Hepatocyte (in vitro differentiated cells): ENCODE data around the gene SKIDA1. TPM values are rescaled to one million over a fixed set of nuclear protein-coding genes. Genes with fewer than 3 reads are reported as not detected.
A peak's percentile ranks its signal among the peaks of the same experiment; 100 is the strongest.

ENCODE experiments used
- DNase-seq: peaks from one replicate; pipeline ENCODE4 v3.0.0-alpha.2; 2016; ENCODE audit warnings: low spot score
- H2AFZ ChIP-seq: fragments of 200-600 bp; sonication (generic); 2 replicates; pipeline ENCODE4 v1.6.0; 2016; ENCODE audit warnings: antibody characterized with exemption, mild to moderate bottlenecking
- H3K27ac ChIP-seq: fragments of 200-600 bp; sonication (generic); 2 replicates; pipeline ENCODE4 v1.5.1; 2016; ENCODE audit warnings: mild to moderate bottlenecking
- H3K27me3 ChIP-seq: fragments of 200-600 bp; sonication (generic); 2 replicates; pipeline ENCODE4 v1.6.1; 2016
- H3K36me3 ChIP-seq: fragments of 200-600 bp; sonication (generic); replicated peaks from 2 replicates; pipeline ENCODE4 v1.5.1; 2016; ENCODE audit warnings: low read depth; ENCODE audit not compliant: insufficient read depth
- H3K4me1 ChIP-seq: fragments of 200-600 bp; sonication (generic); 2 replicates; pipeline ENCODE4 v1.5.1; 2016; ENCODE audit warnings: mild to moderate bottlenecking, moderate library complexity; ENCODE audit not compliant: insufficient read depth
- H3K4me2 ChIP-seq: fragments of 200-600 bp; sonication (generic); 2 replicates; pipeline ENCODE4 v1.6.0; 2016
- H3K4me3 ChIP-seq: fragments of 200-600 bp; sonication (generic); 2 replicates; pipeline ENCODE4 v1.5.1; 2016; ENCODE audit warnings: mild to moderate bottlenecking
- H3K79me2 ChIP-seq: fragments of 200-600 bp; sonication (generic); 2 replicates; pipeline ENCODE4 v1.6.0; 2017; ENCODE audit warnings: mild to moderate bottlenecking
- H3K9me2 ChIP-seq: fragments of 200-600 bp; sonication (generic); replicated peaks from 2 replicates; pipeline ENCODE4 v1.6.0; 2017; ENCODE audit warnings: mild to moderate bottlenecking; ENCODE audit not compliant: insufficient read depth
- H3K9me3 ChIP-seq: fragments of 200-600 bp; sonication (generic); 2 replicates; pipeline ENCODE4 v1.5.1; 2016; ENCODE audit warnings: low read depth, mild to moderate bottlenecking
- H4K20me1 ChIP-seq: fragments of 200-600 bp; sonication (generic); 2 replicates; pipeline ENCODE4 v1.6.0; 2016; ENCODE audit warnings: mild to moderate bottlenecking; ENCODE audit not compliant: insufficient read depth, poor library complexity, severe bottlenecking
- EZH2 ChIP-seq: fragments of 200-600 bp; sonication (generic); IDR thresholded peaks from 2 replicates; pipeline ENCODE4 v1.6.1; 2016; ENCODE audit warnings: antibody characterized with exemption, mild to moderate bottlenecking, borderline replicate concordance
- EZH2phosphoT487 ChIP-seq: fragments of 200-600 bp; sonication (generic); IDR thresholded peaks from one replicate; pipeline ENCODE4 v1.6.1; 2018; ENCODE audit warnings: antibody characterized with exemption, mild to moderate bottlenecking, low read depth, moderate library complexity; ENCODE audit not compliant: unreplicated experiment, severe bottlenecking
- WGBS: methylation state at CpG from one replicate; pipeline ENCODE4 v1.1.6; 2016; ENCODE audit warnings: low lambda C conversion rate; ENCODE audit errors: missing lambda C conversion rate; 5-methylcytosine and 5-hydroxymethylcytosine counted together
- microRNA counts: library from miRNA; unstranded; fragments of <30 nt; microRNA quantifications from one replicate; lab custom pipeline; 2017
- microRNA-seq: library from miRNA; unstranded; fragments of <30 nt; microRNA quantifications from one replicate; pipeline ENCODE4, GENCODE V29; 2017
- polyA plus RNA-seq: library from polyadenylated mRNA; unstranded; fragments of >200 nt; fragmentation: Nextera tagmentation; extraction: Ambion mirVana; gene quantifications from 2 replicates; pipeline ENCODE4 v1.2.1, GENCODE V29; 2016
- small RNA-seq: library from RNA; depleted of rRNA; stranded (forward); fragments of <200 nt; gene quantifications from one replicate; pipeline ENCODE3, GENCODE V24; 2014
- total RNA-seq: library from RNA; depleted of rRNA; stranded (reverse); fragments of >200 nt; gene quantifications from 2 replicates; pipeline ENCODE4 v1.2.3, GENCODE V29; 2014
- TF ChIP-seq, protein P1 (sequence below): fragments of 200-600 bp; sonication (generic); IDR thresholded peaks from 2 replicates; pipeline ENCODE4 v1.5.1; 2016; ENCODE audit warnings: antibody characterized with exemption, mild to moderate bottlenecking; ENCODE audit not compliant: poor library complexity

The SKIDA1 gene
- total and polyA plus RNA-seq, 2 experiments from 2014 or later = 0.68 to 2.3 TPM

DNA sequence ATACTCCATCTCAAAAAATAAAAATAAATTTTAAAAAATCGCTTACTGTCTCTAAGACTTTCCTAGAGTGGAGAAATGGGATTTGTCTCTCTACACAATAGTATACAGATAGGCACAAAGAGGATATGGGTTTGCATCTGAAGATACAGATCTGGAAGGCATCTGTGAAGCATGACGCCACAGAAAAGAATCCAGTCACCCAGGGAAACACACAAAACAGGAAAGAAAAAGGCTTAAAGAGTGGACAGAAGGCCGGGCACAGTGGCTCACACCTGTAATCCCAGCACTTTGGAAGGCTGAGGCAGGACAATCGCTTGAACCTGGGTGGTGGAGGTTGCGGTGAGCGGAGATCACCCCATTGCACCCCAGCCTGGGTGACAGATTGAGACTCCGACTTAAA is 61.3 kb downstream of the SKIDA1 start:
- H3K36me3 ChIP-seq = no peaks in the 10 kb centered on the region
- H3K4me2 ChIP-seq = no peak overlapping the region
- H3K27me3 ChIP-seq = no peaks in the 10 kb centered on the region
- H3K79me2 ChIP-seq = no peaks in the 10 kb centered on the region
- H4K20me1 ChIP-seq = no peaks in the 10 kb centered on the region
- H3K27ac ChIP-seq = no peak overlapping the region
- no peak overlapping the region for H3K4me3 ChIP-seq
- no peak for DNase-seq
- H2AFZ ChIP-seq = no peak overlapping the region
- WGBS = 87% methylated on average over 7 of the region's 7 CpGs
- H3K9me3 ChIP-seq = no peaks in the 10 kb centered on the region
- no peaks in the 10 kb centered on the region for H3K4me1 ChIP-seq
- TF ChIP-seq EZH2 (no peak), EZH2phosphoT487 (no peak)
- TF ChIP-seq, protein P1, sequence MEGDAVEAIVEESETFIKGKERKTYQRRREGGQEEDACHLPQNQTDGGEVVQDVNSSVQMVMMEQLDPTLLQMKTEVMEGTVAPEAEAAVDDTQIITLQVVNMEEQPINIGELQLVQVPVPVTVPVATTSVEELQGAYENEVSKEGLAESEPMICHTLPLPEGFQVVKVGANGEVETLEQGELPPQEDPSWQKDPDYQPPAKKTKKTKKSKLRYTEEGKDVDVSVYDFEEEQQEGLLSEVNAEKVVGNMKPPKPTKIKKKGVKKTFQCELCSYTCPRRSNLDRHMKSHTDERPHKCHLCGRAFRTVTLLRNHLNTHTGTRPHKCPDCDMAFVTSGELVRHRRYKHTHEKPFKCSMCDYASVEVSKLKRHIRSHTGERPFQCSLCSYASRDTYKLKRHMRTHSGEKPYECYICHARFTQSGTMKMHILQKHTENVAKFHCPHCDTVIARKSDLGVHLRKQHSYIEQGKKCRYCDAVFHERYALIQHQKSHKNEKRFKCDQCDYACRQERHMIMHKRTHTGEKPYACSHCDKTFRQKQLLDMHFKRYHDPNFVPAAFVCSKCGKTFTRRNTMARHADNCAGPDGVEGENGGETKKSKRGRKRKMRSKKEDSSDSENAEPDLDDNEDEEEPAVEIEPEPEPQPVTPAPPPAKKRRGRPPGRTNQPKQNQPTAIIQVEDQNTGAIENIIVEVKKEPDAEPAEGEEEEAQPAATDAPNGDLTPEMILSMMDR = no peak
- no peaks in the 10 kb centered on the region for H3K9me2 ChIP-seq

MicroRNAs encoded within 50 kb of the gene (microRNA counts, 767-probe panel; counts per million panel counts)
- microRNA hsa-miR-1915-3p (lab: Ali Mortazavi, UCI) = not detected

Small RNAs within 50 kb of the gene (microRNA-seq; reads per million reads assigned to microRNA genes)
- gene MIR1915 = 6.3 reads per million, percentile 15 among the genes with 10 or more reads in this experiment

Small RNAs within 50 kb of the gene (small RNA-seq; reads per million reads assigned to genes)
- 0.09 reads per million for gene MIR1915
- not detected for gene RF00019
- not detected for gene RNU6-306P

Other genes with a start within 250 kb of the SKIDA1 start
- gene MLLT10, start 8.6 kb upstream of the SKIDA1 start, total RNA-seq = 34.9 and 61.6 TPM in 2 replicates
- 16.0 and 16.8 TPM in 2 replicates for gene MLLT10, start 8.6 kb upstream of the SKIDA1 start, polyA plus RNA-seq